D721Med (cell line): Measurements from ENCODE around the gene TMIE.

ENCODE experiments used
- DNase-seq: peaks from one replicate; pipeline ENCODE4 v3.0.0; 2011; ENCODE audit warnings: low spot score; ENCODE audit not compliant: insufficient read length
- FAIRE-seq: peaks from 2 replicates; lab custom pipeline; 2011; peaks lifted over from hg19 to GRCh38; lab: Jason Lieb, UNC
- CTCF ChIP-seq: IDR thresholded peaks from 2 replicates; pipeline ENCODE4 v1.5.1; 2012; ENCODE audit warnings: mild to moderate bottlenecking, control low read depth; ENCODE audit not compliant: insufficient read depth; ENCODE audit errors: missing control alignments

The TMIE gene

GRCh38 chr3:46661776-46662766, 39.1 kb upstream of the TMIE start:
- no peak for FAIRE-seq
- no peak for TF ChIP-seq CTCF
- DNase-seq, result no peak

- no peak for TF ChIP-seq CTCF
- FAIRE-seq (no peak), DNase-seq (no peak)
Measured at GRCh38 chr3:46662771-46663551, 38.2 kb upstream of the TMIE start.

- TF ChIP-seq CTCF, result peak; percentile 5
- DNase-seq (no peak), FAIRE-seq (no peak)
Measured at GRCh38 chr3:46663591-46664135, 37.5 kb upstream of the TMIE start.

GRCh38 chr3:46664188-46664970, 36.8 kb upstream of the TMIE start:
- DNase-seq (no peak), FAIRE-seq (no peak)
- no peak for TF ChIP-seq CTCF

GRCh38 chr3:46664971-46665762, 36.0 kb upstream of the TMIE start:
- FAIRE-seq, result no peak
- TF ChIP-seq CTCF, result no peak
- no peak for DNase-seq
